Sigmoid colon (tissue), 3 donors: ENCODE data around the gene C18orf32.

Source experiments
- POLR2A ChIP-seq, 2 donors: fragments of 450-650 bp; IDR thresholded peaks; one replicate each; pipeline ENCODE4 v1.6.1; 2016; ENCODE audit warnings: antibody characterized with exemption in 2 of 2, mild to moderate bottlenecking in 2 of 2, moderate library complexity in 2 of 2
- TF ChIP-seq, protein P1 (sequence below), 4 experiments: fragments of 450-650 bp in 3 of 4; fragments of 200-600 bp in 1 of 4; IDR thresholded peaks; one replicate each; pipeline ENCODE4 v1.5.1; 2016 to 2019; ENCODE audit warnings: antibody characterized with exemption in 4 of 4, mild to moderate bottlenecking in 3 of 4, moderate library complexity in 2 of 4

DNA sequence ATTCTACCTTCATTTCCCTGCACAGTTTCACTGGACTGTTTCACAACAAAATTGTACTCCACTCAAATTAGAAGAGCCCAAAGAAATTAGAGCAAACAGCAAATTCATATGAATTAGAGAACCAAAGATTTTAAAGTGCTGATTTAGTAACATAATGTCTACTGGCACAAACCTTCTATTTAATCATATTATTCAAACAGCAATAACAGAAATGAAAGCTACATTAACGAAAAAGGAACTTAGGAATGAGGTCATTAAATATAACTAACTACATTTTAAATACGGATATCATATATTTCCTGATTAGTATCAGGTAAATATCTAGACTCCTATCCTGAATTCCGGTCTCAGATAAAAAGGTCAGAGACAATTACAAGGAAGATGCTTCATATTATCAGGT is 5.1 kb downstream of the C18orf32 start:
- TF ChIP-seq, protein P1, sequence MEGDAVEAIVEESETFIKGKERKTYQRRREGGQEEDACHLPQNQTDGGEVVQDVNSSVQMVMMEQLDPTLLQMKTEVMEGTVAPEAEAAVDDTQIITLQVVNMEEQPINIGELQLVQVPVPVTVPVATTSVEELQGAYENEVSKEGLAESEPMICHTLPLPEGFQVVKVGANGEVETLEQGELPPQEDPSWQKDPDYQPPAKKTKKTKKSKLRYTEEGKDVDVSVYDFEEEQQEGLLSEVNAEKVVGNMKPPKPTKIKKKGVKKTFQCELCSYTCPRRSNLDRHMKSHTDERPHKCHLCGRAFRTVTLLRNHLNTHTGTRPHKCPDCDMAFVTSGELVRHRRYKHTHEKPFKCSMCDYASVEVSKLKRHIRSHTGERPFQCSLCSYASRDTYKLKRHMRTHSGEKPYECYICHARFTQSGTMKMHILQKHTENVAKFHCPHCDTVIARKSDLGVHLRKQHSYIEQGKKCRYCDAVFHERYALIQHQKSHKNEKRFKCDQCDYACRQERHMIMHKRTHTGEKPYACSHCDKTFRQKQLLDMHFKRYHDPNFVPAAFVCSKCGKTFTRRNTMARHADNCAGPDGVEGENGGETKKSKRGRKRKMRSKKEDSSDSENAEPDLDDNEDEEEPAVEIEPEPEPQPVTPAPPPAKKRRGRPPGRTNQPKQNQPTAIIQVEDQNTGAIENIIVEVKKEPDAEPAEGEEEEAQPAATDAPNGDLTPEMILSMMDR (IDR thresholded peaks at IDR 0.05) = no peak
- no peak for TF ChIP-seq POLR2A (IDR thresholded peaks at IDR 0.05)
